Measurements from ENCODE around the gene ZBTB8A.

- TF ChIP-seq CTCF (IDR thresholded peaks at IDR 0.05) = no peak
- no peak for TF ChIP-seq EP300 (IDR thresholded peaks at IDR 0.05)
- TF ChIP-seq POLR2A (IDR thresholded peaks at IDR 0.05) = no peak
Measured at GRCh38 chr1:32549616-32550015, 10.4 kb downstream of the ZBTB8A start.
